ENCODE data around the gene RIPK1.

The RIPK1 gene

DNA sequence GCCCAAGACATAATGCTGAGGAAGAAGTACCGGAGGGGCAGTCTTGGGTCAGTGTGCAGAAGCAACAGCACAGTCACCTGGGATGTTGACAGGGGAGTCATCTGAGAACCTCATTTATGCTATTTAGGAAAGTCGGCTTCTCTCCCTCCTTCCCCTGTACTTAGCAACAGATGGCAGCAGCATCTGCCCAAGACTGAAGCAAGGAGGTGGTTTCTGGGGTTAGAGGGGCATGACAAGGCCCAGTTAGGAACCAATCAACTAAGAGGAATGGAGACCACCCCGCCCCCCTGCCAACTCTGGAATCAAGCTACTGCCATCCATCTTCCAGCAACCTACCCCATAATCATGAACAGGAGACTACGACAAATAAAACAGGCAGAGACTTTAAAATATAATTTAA lies 21.7 kb downstream of the RIPK1 start:
- Histone ChIP-seq H3K27me3 (ENCODE audit: insufficient read depth, low read length, poor library complexity, severe bottlenecking) (no peaks in the 10 kb centered on the region), H3F3A (ENCODE audit: low read depth) (peaks cover 13% of the 10 kb centered on the region; the same call in 1 of the 2 replicates), H3K4me1 (ENCODE audit: insufficient read depth, low read length, poor library complexity, severe bottlenecking) (peaks cover 12% of the 10 kb centered on the region), H3K36me3 (ENCODE audit: insufficient read depth, low read length) (peaks cover 34% of the 10 kb centered on the region; the same call in 1 of the 2 replicates), H3K9me3 (ENCODE audit: insufficient read depth, low read depth, low read length) (no peaks in the 10 kb centered on the region), H2AFZ (ENCODE audit: low read length) (no peak overlapping the region), H3K9me2 (replicated peaks; ENCODE audit: low read depth, low read length) (no peaks in the 10 kb centered on the region), H3K4me3 (ENCODE audit: low read length, poor library complexity, severe bottlenecking) (no peak overlapping the region), H4K20me1 (ENCODE audit: insufficient read depth, low read length, poor library complexity, severe bottlenecking) (peaks cover 4% of the 10 kb centered on the region), H3K79me2 (ENCODE audit: insufficient read depth, low read length) (no peaks in the 10 kb centered on the region), H3K9ac (ENCODE audit: low read depth, low read length, poor library complexity, severe bottlenecking) (no peak overlapping the region), H3K4me2 (ENCODE audit: low read depth, low read length, poor library complexity, severe bottlenecking) (no peak overlapping the region)
- TF ChIP-seq, protein P1, sequence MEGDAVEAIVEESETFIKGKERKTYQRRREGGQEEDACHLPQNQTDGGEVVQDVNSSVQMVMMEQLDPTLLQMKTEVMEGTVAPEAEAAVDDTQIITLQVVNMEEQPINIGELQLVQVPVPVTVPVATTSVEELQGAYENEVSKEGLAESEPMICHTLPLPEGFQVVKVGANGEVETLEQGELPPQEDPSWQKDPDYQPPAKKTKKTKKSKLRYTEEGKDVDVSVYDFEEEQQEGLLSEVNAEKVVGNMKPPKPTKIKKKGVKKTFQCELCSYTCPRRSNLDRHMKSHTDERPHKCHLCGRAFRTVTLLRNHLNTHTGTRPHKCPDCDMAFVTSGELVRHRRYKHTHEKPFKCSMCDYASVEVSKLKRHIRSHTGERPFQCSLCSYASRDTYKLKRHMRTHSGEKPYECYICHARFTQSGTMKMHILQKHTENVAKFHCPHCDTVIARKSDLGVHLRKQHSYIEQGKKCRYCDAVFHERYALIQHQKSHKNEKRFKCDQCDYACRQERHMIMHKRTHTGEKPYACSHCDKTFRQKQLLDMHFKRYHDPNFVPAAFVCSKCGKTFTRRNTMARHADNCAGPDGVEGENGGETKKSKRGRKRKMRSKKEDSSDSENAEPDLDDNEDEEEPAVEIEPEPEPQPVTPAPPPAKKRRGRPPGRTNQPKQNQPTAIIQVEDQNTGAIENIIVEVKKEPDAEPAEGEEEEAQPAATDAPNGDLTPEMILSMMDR (conservative IDR thresholded peaks at IDR 0.05; ENCODE audit: low read length), result no peak
- TF ChIP-seq EZH2phosphoT487 (IDR thresholded peaks at IDR 0.05; ENCODE audit: borderline replicate concordance), result no peak

GRCh38 chr6:3094815-3095214 lies 26.5 kb downstream of the RIPK1 start:
- Histone ChIP-seq H3K4me2 (ENCODE audit: low read depth, low read length, poor library complexity, severe bottlenecking) (no peak overlapping the region), H3K36me3 (ENCODE audit: insufficient read depth, low read length) (peaks cover 37% of the 10 kb centered on the region; the same call in 1 of the 2 replicates), H3K9me2 (replicated peaks; ENCODE audit: low read depth, low read length) (no peaks in the 10 kb centered on the region), H3K9ac (ENCODE audit: low read depth, low read length, poor library complexity, severe bottlenecking) (no peak overlapping the region), H3K4me3 (ENCODE audit: low read length, poor library complexity, severe bottlenecking) (no peak overlapping the region), H2AFZ (ENCODE audit: low read length) (no peak overlapping the region), H3K79me2 (ENCODE audit: insufficient read depth, low read length) (no peaks in the 10 kb centered on the region), H3K9me3 (ENCODE audit: insufficient read depth, low read depth, low read length) (no peaks in the 10 kb centered on the region), H3K4me1 (ENCODE audit: insufficient read depth, low read length, poor library complexity, severe bottlenecking) (no peaks in the 10 kb centered on the region), H3F3A (ENCODE audit: low read depth) (peaks cover 13% of the 10 kb centered on the region; the same call in 1 of the 2 replicates), H3K27me3 (ENCODE audit: insufficient read depth, low read length, poor library complexity, severe bottlenecking) (no peaks in the 10 kb centered on the region), H4K20me1 (ENCODE audit: insufficient read depth, low read length, poor library complexity, severe bottlenecking) (no peaks in the 10 kb centered on the region)
- TF ChIP-seq, protein P1 (conservative IDR thresholded peaks at IDR 0.05; ENCODE audit: low read length), result no peak
- TF ChIP-seq EZH2phosphoT487 (IDR thresholded peaks at IDR 0.05; ENCODE audit: borderline replicate concordance), result no peak

GRCh38 chr6:3102875-3103274 lies 34.6 kb downstream of the RIPK1 start:
- Histone ChIP-seq H3K4me2 (ENCODE audit: low read depth, low read length, poor library complexity, severe bottlenecking) (no peak overlapping the region), H3K79me2 (ENCODE audit: insufficient read depth, low read length) (no peaks in the 10 kb centered on the region), H3K4me3 (ENCODE audit: low read length, poor library complexity, severe bottlenecking) (no peak overlapping the region), H3K27me3 (ENCODE audit: insufficient read depth, low read length, poor library complexity, severe bottlenecking) (no peaks in the 10 kb centered on the region), H3K36me3 (ENCODE audit: insufficient read depth, low read length) (peaks cover 73% of the 10 kb centered on the region), H3K4me1 (ENCODE audit: insufficient read depth, low read length, poor library complexity, severe bottlenecking) (no peaks in the 10 kb centered on the region), H3K9me2 (replicated peaks; ENCODE audit: low read depth, low read length) (no peaks in the 10 kb centered on the region), H4K20me1 (ENCODE audit: insufficient read depth, low read length, poor library complexity, severe bottlenecking) (no peaks in the 10 kb centered on the region), H3F3A (ENCODE audit: low read depth) (no peaks in the 10 kb centered on the region), H2AFZ (ENCODE audit: low read length) (no peak overlapping the region), H3K9me3 (ENCODE audit: insufficient read depth, low read depth, low read length) (no peaks in the 10 kb centered on the region), H3K9ac (ENCODE audit: low read depth, low read length, poor library complexity, severe bottlenecking) (no peak overlapping the region)
- TF ChIP-seq EZH2phosphoT487 (IDR thresholded peaks at IDR 0.05; ENCODE audit: borderline replicate concordance), result no peak
- TF ChIP-seq, protein P1 (conservative IDR thresholded peaks at IDR 0.05; ENCODE audit: low read length), result no peak
